LNCAP (cell line): ENCODE data around the gene STXBP5L.

Source experiments
- TF ChIP-seq, protein P1 (sequence below): fragments of 450-650 bp; IDR thresholded peaks from 2 replicates; pipeline ENCODE4 v1.5.1; 2017; ENCODE audit warnings: mild to moderate bottlenecking

STXBP5L gene

GRCh38 chr3:121175083-121175482, 267.1 kb downstream of the STXBP5L start:
- TF ChIP-seq, protein P1, sequence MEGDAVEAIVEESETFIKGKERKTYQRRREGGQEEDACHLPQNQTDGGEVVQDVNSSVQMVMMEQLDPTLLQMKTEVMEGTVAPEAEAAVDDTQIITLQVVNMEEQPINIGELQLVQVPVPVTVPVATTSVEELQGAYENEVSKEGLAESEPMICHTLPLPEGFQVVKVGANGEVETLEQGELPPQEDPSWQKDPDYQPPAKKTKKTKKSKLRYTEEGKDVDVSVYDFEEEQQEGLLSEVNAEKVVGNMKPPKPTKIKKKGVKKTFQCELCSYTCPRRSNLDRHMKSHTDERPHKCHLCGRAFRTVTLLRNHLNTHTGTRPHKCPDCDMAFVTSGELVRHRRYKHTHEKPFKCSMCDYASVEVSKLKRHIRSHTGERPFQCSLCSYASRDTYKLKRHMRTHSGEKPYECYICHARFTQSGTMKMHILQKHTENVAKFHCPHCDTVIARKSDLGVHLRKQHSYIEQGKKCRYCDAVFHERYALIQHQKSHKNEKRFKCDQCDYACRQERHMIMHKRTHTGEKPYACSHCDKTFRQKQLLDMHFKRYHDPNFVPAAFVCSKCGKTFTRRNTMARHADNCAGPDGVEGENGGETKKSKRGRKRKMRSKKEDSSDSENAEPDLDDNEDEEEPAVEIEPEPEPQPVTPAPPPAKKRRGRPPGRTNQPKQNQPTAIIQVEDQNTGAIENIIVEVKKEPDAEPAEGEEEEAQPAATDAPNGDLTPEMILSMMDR, result no peak

DNA sequence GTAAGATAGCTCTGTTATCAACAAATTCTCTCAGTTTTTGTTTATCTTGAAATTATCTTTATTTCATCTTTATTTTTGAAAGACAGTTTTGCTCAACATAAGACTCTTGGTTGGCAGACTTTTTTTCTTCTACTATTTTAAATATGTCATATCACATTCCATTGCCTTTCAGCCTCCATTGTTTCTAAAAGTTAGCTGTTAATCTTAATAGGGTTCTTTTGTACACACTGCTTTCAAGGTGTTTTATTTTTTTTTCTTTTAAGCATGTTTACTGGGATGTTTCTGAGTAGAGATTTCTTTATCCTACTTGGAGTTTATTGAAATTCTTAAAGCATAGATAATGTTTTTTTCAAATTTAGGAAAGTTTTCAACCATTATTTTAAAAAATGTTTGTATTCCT, 294.6 kb downstream of the STXBP5L start:
- TF ChIP-seq, protein P1, result no peak

DNA sequence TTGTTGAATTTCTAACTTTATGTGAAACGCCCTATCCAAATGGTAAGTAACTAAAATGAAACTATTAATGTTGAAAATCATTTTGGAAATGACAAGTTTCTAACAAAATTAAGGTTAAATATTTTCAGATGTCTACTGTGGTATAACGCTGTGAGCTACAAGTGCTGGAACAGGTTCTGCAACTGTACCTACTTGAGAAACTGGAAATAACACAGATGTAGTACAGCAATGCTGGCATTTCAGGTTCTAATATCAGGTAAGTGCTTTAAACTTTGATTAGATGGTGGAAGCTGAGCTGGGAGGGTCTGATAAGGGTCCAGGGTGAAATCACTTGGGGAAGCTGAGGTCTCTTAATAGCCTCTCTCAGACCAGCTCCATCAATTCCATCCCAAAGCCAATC, 315.1 kb downstream of the STXBP5L start:
- TF ChIP-seq, protein P1, result no peak

DNA sequence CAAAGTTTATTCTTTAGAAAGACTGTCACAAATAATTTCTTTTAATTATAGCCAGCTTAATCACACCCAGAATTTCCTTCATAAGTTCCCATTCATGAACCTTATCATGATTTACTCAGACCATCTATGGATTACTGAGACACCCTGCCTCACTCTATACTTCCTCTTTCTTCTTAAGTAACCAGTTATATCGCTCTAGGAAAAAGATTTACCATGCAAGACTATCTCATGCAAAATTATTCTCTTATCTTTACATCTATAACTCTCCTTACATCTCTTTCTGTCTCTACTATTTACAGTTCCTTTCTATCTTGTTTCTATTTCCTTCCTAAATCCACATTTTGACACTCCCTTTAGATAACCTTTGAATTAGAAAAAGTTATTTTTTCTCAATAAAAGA, 321.0 kb downstream of the STXBP5L start:
- TF ChIP-seq, protein P1, result no peak

DNA sequence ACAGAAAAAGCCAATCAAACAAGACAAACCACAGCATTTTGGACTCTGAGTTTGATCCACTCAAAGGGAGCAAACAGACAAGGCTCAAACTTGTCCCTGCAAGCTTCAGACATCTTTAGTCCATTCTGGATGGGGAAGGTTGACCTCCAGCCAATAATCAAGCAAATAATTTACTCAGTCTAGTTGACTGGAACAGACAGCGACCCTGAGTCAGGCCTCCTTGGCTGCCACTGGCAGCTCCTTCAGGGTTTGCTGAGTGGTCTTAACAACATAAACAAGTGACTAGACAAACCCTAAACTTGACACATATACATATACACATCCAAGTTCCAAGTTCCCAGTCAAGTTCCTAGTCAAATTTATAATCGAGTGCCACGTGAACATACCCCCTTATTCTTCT, 323.9 kb downstream of the STXBP5L start:
- TF ChIP-seq, protein P1, result no peak

GRCh38 chr3:121232309-121233225, 324.6 kb downstream of the STXBP5L start:
- TF ChIP-seq, protein P1, result no peak

DNA sequence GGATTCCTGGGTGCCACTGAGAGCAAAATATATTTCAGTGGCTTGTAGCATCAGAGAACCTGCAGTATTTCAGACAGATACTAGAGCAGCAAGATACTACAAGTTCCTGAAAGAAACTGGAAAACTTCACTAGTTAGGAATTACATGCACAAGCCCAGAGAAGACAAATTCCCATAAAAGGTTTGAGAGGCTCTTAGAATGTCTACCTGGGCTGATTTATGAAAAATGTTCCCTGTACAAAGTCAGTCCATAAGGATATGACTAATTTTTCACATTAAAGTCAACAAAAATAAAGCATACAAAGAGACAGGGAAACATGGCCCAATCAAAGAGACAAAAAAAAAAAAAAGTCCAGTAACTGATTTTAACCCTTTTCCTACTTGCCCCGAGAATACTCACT, 335.2 kb downstream of the STXBP5L start:
- TF ChIP-seq, protein P1, result no peak
